IMR-90 (cell line): Measurements from ENCODE around the gene VIPR2.

Experiments
- BHLHE40 ChIP-seq: fragments of 150-350 bp; IDR thresholded peaks from 2 replicates; pipeline ENCODE4 v1.6.1; 2016; ENCODE audit warnings: mild to moderate bottlenecking, low read depth, low read length
- CEBPB ChIP-seq: IDR thresholded peaks from 2 replicates; pipeline ENCODE4 v1.6.1; 2012; ENCODE audit warnings: low read depth, low read length, improper control_type of control experiment
- MAFK ChIP-seq: IDR thresholded peaks from 2 replicates; pipeline ENCODE4 v1.6.1; 2012; ENCODE audit warnings: low read depth, low read length, improper control_type of control experiment
- NFE2L2 ChIP-seq: fragments of 150-350 bp; IDR thresholded peaks from 2 replicates; pipeline ENCODE4 v1.6.1; 2016; ENCODE audit warnings: low read depth, mild to moderate bottlenecking, low read length
- POLR2A ChIP-seq: IDR thresholded peaks from 2 replicates; pipeline ENCODE4 v1.6.1; 2012; ENCODE audit warnings: mild to moderate bottlenecking, low read depth, low read length
- RAD21 ChIP-seq: IDR thresholded peaks from 2 replicates; pipeline ENCODE4 v1.6.1; 2012; ENCODE audit warnings: low read length, improper control_type of control experiment
- RCOR1 ChIP-seq: IDR thresholded peaks from 2 replicates; pipeline ENCODE4 v1.6.1; 2012; ENCODE audit warnings: mild to moderate bottlenecking, low read length, improper control_type of control experiment; ENCODE audit not compliant: insufficient replicate concordance
- RFX5 ChIP-seq: IDR thresholded peaks from 2 replicates; pipeline ENCODE4 v1.8.0; 2012; ENCODE audit warnings: low read depth, mild to moderate bottlenecking, low read length, moderate library complexity
- SMC3 ChIP-seq: fragments of 150-350 bp; IDR thresholded peaks from 2 replicates; pipeline ENCODE4 v1.6.1; 2016; ENCODE audit warnings: low read depth, mild to moderate bottlenecking, antibody characterized with exemption, low read length, moderate library complexity
- USF2 ChIP-seq: fragments of 150-350 bp; IDR thresholded peaks from 2 replicates; pipeline ENCODE4 v1.6.1; 2017; ENCODE audit warnings: mild to moderate bottlenecking, antibody characterized with exemption, low read length, low read depth
- TF ChIP-seq, protein P1 (sequence below): conservative IDR thresholded peaks from 2 replicates; pipeline ENCODE4 v1.5.1; 2012; ENCODE audit warnings: mild to moderate bottlenecking, low read depth, low read length, improper control_type of control experiment

GRCh38 chr7:159188011-159188410 lies 43.3 kb upstream of the VIPR2 start:
- TF ChIP-seq SMC3 (no peak), USF2 (no peak), RFX5 (no peak), POLR2A (no peak), CEBPB (no peak), RAD21 (no peak), RCOR1 (no peak), NFE2L2 (no peak), BHLHE40 (no peak), MAFK (no peak)
- TF ChIP-seq, protein P1, sequence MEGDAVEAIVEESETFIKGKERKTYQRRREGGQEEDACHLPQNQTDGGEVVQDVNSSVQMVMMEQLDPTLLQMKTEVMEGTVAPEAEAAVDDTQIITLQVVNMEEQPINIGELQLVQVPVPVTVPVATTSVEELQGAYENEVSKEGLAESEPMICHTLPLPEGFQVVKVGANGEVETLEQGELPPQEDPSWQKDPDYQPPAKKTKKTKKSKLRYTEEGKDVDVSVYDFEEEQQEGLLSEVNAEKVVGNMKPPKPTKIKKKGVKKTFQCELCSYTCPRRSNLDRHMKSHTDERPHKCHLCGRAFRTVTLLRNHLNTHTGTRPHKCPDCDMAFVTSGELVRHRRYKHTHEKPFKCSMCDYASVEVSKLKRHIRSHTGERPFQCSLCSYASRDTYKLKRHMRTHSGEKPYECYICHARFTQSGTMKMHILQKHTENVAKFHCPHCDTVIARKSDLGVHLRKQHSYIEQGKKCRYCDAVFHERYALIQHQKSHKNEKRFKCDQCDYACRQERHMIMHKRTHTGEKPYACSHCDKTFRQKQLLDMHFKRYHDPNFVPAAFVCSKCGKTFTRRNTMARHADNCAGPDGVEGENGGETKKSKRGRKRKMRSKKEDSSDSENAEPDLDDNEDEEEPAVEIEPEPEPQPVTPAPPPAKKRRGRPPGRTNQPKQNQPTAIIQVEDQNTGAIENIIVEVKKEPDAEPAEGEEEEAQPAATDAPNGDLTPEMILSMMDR: no peak
